HCT116 (cell line): ENCODE data around the gene TOR2A. TPM values are rescaled to one million over a fixed set of nuclear protein-coding genes. Genes with fewer than 3 reads are reported as not detected.
"Not testable (repeated sequence)": the region's sequence is repeated elsewhere in the genome, so short reads cannot be mapped to it uniquely, and the experiment has no call there.

Experiments used
- ATAC-seq: fragments of 200-7000 bp; cut with Tn5 transposase; 2 replicates; pipeline ENCODE4 v1.9.1; 2020; ENCODE audit warnings: mild to moderate bottlenecking, moderate library complexity
- BruUV-seq: library from RNA; stranded (reverse); fragments of 400-500 nt; replicated peaks from 2 replicates; lab custom pipeline; 2021; lab: Mats Ljungman, UMichigan
- CTCF ChIA-PET: fragments of 300-600 bp; sonication (Branson Sonifier 250); formaldehyde crosslinking; loops from one replicate; lab custom pipeline; 2021; ENCODE audit warnings: antibody characterized with exemption; lab: Charles Lee
- POLR2A ChIA-PET: fragments of 300-600, 350-600 bp; sonication (Branson Sonifier 250); formaldehyde crosslinking; loops from one replicate; lab custom pipeline; 2021; ENCODE audit warnings: antibody characterized with exemption; lab: Charles Lee
- RAD21 ChIA-PET, 2 experiments: fragments of 300-600 bp; sonication (Branson Sonifier 250); formaldehyde crosslinking; loops; one replicate each; lab custom pipeline; 2023; ENCODE audit warnings: low total read pairs in 2 of 2; ENCODE audit not compliant: uncharacterized antibody in 2 of 2, unreplicated experiment in 2 of 2, low non-redundant PET in 1 of 2; lab: Charles Lee
- DNase-seq: peaks from one replicate; pipeline ENCODE4 v3.0.0-alpha.2; 2010; ENCODE audit warnings: low read depth, low spot score
- H2AFZ ChIP-seq: fragments of 200-600 bp; shearing (Covaris generic), sonication (generic); 2 replicates; pipeline ENCODE4 v1.6.1; 2017; ENCODE audit warnings: low read depth, mixed run types, mixed read lengths, antibody characterized with exemption, low read length; ENCODE audit not compliant: poor library complexity, severe bottlenecking
- H3K27ac ChIP-seq: 2 replicates; pipeline ENCODE4 v1.5.1; 2012; ENCODE audit warnings: low read depth, low read length
- H3K27me3 ChIP-seq: fragments of 200-600 bp; sonication (generic); 2 replicates; pipeline ENCODE4 v1.6.1; 2016; ENCODE audit warnings: mixed run types, low read length, mixed read lengths; ENCODE audit not compliant: insufficient read depth
- H3K36me3 ChIP-seq, 2 experiments: fragments of 200-500 bp in 1 of 2; fragments of 200-600 bp in 1 of 2; sonication (Bioruptor generic) in 1 of 2; sonication (generic) in 1 of 2; 2 replicates each; pipeline versions ENCODE4 v1.5.1 to v1.6.1; 2014 to 2016; ENCODE audit warnings: low read length in 2 of 2, inconsistent platforms in 1 of 2, mixed read lengths in 1 of 2, mixed run types in 1 of 2; ENCODE audit not compliant: insufficient read depth in 2 of 2, control insufficient read depth in 1 of 2
- H3K4me1 ChIP-seq, 2 experiments: fragments of 200-600 bp in 1 of 2; sonication (generic) in 1 of 2; 2 replicates each; pipeline versions ENCODE4 v1.5.1 to v1.6.1; 2012 to 2017; ENCODE audit warnings: low read length in 2 of 2, inconsistent platforms in 1 of 2, mild to moderate bottlenecking in 1 of 2, mixed read lengths in 1 of 2, mixed run types in 1 of 2, moderate library complexity in 1 of 2; ENCODE audit not compliant: insufficient read depth in 2 of 2, control insufficient read depth in 1 of 2
- H3K4me2 ChIP-seq: fragments of 200-600 bp; sonication (generic); 2 replicates; pipeline ENCODE4 v1.6.1; 2017; ENCODE audit warnings: mixed run types, low read length, mixed read lengths
- H3K4me3 ChIP-seq, 2 experiments: fragments of 200-600 bp in 1 of 2; sonication (generic) in 1 of 2; replicated peaks in 1 of 2; 2 replicates each; pipeline ENCODE4 v1.5.1; 2011 to 2016; ENCODE audit warnings: low read length in 2 of 2, control low read depth in 1 of 2, low read depth in 1 of 2, mild to moderate bottlenecking in 1 of 2, mixed read lengths in 1 of 2, mixed run types in 1 of 2
- H3K79me2 ChIP-seq: fragments of 200-600 bp; sonication (generic); 2 replicates; pipeline ENCODE4 v1.6.1; 2017; ENCODE audit warnings: mild to moderate bottlenecking, mixed run types, low read length, moderate library complexity, mixed read lengths; ENCODE audit not compliant: insufficient read depth
- H3K9ac ChIP-seq: fragments of 200-600 bp; sonication (generic); 2 replicates; pipeline ENCODE4 v1.6.1; 2016; ENCODE audit warnings: low read length, mixed read lengths
- H3K9me2 ChIP-seq: fragments of 200-600 bp; sonication (generic), shearing (Covaris generic); 2 replicates; pipeline ENCODE4 v1.6.1; 2017; ENCODE audit warnings: mixed run types, mild to moderate bottlenecking, moderate library complexity; ENCODE audit not compliant: insufficient read depth
- H3K9me3 ChIP-seq, 2 experiments: fragments of 200-500 bp in 1 of 2; fragments of 200-600 bp in 1 of 2; sonication (Bioruptor generic) in 1 of 2; sonication (generic) in 1 of 2; 2 replicates each; pipeline ENCODE4 v1.6.1; 2014 to 2017; ENCODE audit warnings: low read length in 2 of 2, mixed read lengths in 2 of 2, inconsistent platforms in 1 of 2, low read depth in 1 of 2, mild to moderate bottlenecking in 1 of 2, mixed run types in 1 of 2, moderate library complexity in 1 of 2; ENCODE audit not compliant: control insufficient read depth in 1 of 2, insufficient read depth in 1 of 2
- H4K20me1 ChIP-seq: fragments of 200-600 bp; sonication (generic), shearing (Covaris generic); 2 replicates; pipeline ENCODE4 v1.6.1; 2017; ENCODE audit warnings: mixed run types, mild to moderate bottlenecking, moderate library complexity; ENCODE audit not compliant: insufficient read depth
- CEBPB ChIP-seq: IDR thresholded peaks from 2 replicates; pipeline ENCODE4 v1.6.1; 2012; ENCODE audit warnings: low read depth
- ELF1 ChIP-seq: IDR thresholded peaks from 2 replicates; pipeline ENCODE4 v1.6.1; 2012; ENCODE audit warnings: low read depth, borderline replicate concordance
- EZH2phosphoT487 ChIP-seq: fragments of 200-600 bp; IDR thresholded peaks from 2 replicates; pipeline ENCODE4 v1.6.1; 2018; ENCODE audit warnings: antibody characterized with exemption, borderline replicate concordance
- JUND ChIP-seq: IDR thresholded peaks from 2 replicates; pipeline ENCODE4 v1.6.1; 2012
- POLR2AphosphoS5 ChIP-seq: IDR thresholded peaks from 2 replicates; pipeline ENCODE4 v1.6.1; 2011; ENCODE audit warnings: mild to moderate bottlenecking, low read depth, low read length, moderate library complexity
- TCF7L2 ChIP-seq: IDR thresholded peaks from 2 replicates; pipeline ENCODE4 v1.7.0; 2011; ENCODE audit warnings: borderline replicate concordance, inconsistent platforms; ENCODE audit not compliant: insufficient read depth, insufficient read length; ENCODE audit errors: extremely low read depth
- ZFX ChIP-seq: fragments of 450-650 bp; IDR thresholded peaks from 2 replicates; pipeline ENCODE4 v1.6.1; 2017
- intact Hi-C: fragments of 100-400 bp; cut with micrococcal nuclease; formaldehyde crosslinking; loops from 2 replicates; pipeline ENCODE4 v1.10.0; 2022
- total RNA-seq: library from RNA; stranded (reverse); gene quantifications from one replicate; pipeline ENCODE4 v1.2.1, GENCODE V29; 2021; ENCODE audit not compliant: unreplicated experiment
- TF ChIP-seq, protein P1 (sequence below), 3 experiments: fragments of 200-600 bp in 1 of 3; sonication (generic) in 1 of 3; IDR thresholded peaks in 2 of 3; conservative IDR thresholded peaks in 1 of 3; 2 replicates each; pipeline ENCODE4 v1.5.1; 2012 to 2017; ENCODE audit warnings: low read depth in 2 of 3, low read length in 2 of 3, antibody characterized with exemption in 1 of 3, borderline replicate concordance in 1 of 3, control low read depth in 1 of 3, mild to moderate bottlenecking in 1 of 3, mixed read lengths in 1 of 3, mixed run types in 1 of 3, moderate library complexity in 1 of 3; ENCODE audit not compliant: insufficient read depth in 1 of 3
- TF ChIP-seq, protein P2 (sequence below): IDR thresholded peaks from 2 replicates; pipeline ENCODE4 v1.6.1; 2012; ENCODE audit warnings: low read depth
- TF ChIP-seq, protein P3 (sequence below): IDR thresholded peaks from 2 replicates; pipeline ENCODE4 v1.6.1; 2011; ENCODE audit warnings: mild to moderate bottlenecking, low read length, moderate library complexity; ENCODE audit not compliant: insufficient replicate concordance; ENCODE audit errors: extremely low read depth

Gene TOR2A
- total RNA-seq, 1 experiment from 2014 or later: 12.0 TPM

DNA sequence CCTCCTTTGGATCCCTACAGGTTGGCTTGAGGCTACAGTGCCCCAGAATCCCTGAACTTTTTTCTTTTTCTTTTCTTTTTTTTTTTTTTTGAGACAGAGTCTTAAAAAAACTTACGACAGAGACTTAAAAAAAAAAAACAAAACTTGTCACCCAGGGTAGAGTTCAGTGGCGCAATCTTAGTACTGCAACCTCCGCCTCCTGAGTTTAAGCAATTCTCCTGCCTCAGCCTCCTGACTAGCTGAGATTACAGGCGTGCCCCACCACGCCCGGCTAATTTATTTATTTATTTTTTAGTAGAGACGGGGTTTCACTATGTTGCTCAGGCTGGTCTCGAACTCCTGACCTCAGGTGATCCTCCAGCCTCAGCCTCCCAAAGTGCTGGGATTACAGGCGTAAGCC is 45.8 kb upstream of the TOR2A start:
- H3K4me1 ChIP-seq, DNase-seq, H3K4me2 ChIP-seq, H3K9me3 ChIP-seq, H3K27me3 ChIP-seq, H3K36me3 ChIP-seq, BruUV-seq, ATAC-seq, H4K20me1 ChIP-seq, RAD21 ChIA-PET, H3K9ac ChIP-seq, H3K27ac ChIP-seq, H3K9me2 ChIP-seq, H3K4me3 ChIP-seq, intact Hi-C loops, H2AFZ ChIP-seq, H3K79me2 ChIP-seq: not testable (repeated sequence)
- CTCF ChIA-PET: interaction anchor here (1.1 kb wide), 1 partner anchor 46 kb away, joined by 4 read pairs; the partner anchor contains the start of gene TOR2A
- POLR2A ChIA-PET: interaction anchor here (0.8 kb wide), 1 partner anchor 40 kb away, joined by 4 read pairs; no protein-coding TSS in a partner anchor

DNA sequence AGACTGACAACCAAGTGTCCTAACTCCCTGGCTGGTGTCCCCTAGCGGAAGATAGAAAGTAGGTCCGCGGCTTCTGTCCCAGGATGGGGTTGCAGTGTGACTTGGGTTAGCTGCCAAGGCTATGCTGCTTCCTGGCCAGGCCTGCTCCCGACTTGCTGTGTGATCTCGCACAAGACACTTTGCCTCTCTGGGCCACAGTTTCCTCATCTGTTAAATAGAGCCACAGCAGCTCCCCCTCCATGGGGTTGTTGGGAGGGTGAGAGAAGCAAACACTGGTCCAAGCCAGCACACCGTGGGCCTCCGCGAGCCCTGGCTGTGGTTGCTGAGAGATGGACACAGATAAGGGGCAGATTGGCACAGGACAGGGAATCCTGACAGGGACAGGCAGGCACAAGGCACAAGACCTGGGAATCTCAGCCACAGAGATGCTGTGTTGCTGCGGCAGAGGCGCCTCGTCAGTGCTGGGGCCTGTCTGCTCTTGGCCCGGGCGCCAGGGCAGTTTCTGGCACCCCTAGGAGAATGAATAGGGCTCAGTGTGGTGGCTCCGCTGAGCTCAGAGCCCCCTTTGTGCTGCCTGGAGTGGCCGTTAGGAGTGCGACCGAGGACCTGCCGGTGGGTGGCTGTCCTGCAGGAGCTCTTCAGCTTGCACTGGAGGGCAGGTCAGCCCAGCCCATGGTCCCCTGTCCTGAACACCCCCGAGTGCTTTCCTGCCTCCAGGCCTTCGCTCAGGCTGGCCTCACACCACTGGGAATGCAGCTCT is 45.2 kb upstream of the TOR2A start:
- H3K4me2 ChIP-seq: no peak overlapping the region
- H3K27ac ChIP-seq: no peak overlapping the region; the same call in 1 of the 2 replicates
- no peaks in the 10 kb centered on the region for H3K9me3 ChIP-seq
- no peaks in the 10 kb centered on the region for H3K27me3 ChIP-seq
- RAD21 ChIA-PET: no interaction called here
- no peaks in the 10 kb centered on the region for H3K79me2 ChIP-seq
- H3K4me1 ChIP-seq: peaks cover 5% of the 10 kb centered on the region in 2 experiments; a peak in 3 of 4 replicates
- intact Hi-C loops: no loop called here
- no peak for ATAC-seq
- H3K9me2 ChIP-seq: no peaks in the 10 kb centered on the region
- no peak overlapping the region for H3K9ac ChIP-seq
- H4K20me1 ChIP-seq: no peaks in the 10 kb centered on the region
- no peak for DNase-seq
- BruUV-seq: no TSS peak
- CTCF ChIA-PET: interaction anchor here (1.1 kb wide), 1 partner anchor 46 kb away, joined by 4 read pairs; the partner anchor contains the start of gene TOR2A
- no peak overlapping the region for H3K4me3 ChIP-seq
- H2AFZ ChIP-seq: no peak overlapping the region
- no peaks in the 10 kb centered on the region for H3K36me3 ChIP-seq
- POLR2A ChIA-PET: interaction anchor here (0.8 kb wide), 1 partner anchor 40 kb away, joined by 4 read pairs; no protein-coding TSS in a partner anchor
- TF ChIP-seq ELF1 (no peak), JUND (no peak), EZH2phosphoT487 (no peak), TCF7L2 (no peak), CEBPB (no peak), ZFX (no peak), POLR2AphosphoS5 (no peak)
- TF ChIP-seq, protein P1, sequence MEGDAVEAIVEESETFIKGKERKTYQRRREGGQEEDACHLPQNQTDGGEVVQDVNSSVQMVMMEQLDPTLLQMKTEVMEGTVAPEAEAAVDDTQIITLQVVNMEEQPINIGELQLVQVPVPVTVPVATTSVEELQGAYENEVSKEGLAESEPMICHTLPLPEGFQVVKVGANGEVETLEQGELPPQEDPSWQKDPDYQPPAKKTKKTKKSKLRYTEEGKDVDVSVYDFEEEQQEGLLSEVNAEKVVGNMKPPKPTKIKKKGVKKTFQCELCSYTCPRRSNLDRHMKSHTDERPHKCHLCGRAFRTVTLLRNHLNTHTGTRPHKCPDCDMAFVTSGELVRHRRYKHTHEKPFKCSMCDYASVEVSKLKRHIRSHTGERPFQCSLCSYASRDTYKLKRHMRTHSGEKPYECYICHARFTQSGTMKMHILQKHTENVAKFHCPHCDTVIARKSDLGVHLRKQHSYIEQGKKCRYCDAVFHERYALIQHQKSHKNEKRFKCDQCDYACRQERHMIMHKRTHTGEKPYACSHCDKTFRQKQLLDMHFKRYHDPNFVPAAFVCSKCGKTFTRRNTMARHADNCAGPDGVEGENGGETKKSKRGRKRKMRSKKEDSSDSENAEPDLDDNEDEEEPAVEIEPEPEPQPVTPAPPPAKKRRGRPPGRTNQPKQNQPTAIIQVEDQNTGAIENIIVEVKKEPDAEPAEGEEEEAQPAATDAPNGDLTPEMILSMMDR (IDR thresholded peaks at IDR 0.05 in 2 of 3, conservative IDR thresholded peaks at IDR 0.05 in 1 of 3; ENCODE audit: borderline replicate concordance in 1 of 3, insufficient read depth in 1 of 3, low read depth in 2 of 3, low read length in 2 of 3): no peak
- TF ChIP-seq, protein P2, sequence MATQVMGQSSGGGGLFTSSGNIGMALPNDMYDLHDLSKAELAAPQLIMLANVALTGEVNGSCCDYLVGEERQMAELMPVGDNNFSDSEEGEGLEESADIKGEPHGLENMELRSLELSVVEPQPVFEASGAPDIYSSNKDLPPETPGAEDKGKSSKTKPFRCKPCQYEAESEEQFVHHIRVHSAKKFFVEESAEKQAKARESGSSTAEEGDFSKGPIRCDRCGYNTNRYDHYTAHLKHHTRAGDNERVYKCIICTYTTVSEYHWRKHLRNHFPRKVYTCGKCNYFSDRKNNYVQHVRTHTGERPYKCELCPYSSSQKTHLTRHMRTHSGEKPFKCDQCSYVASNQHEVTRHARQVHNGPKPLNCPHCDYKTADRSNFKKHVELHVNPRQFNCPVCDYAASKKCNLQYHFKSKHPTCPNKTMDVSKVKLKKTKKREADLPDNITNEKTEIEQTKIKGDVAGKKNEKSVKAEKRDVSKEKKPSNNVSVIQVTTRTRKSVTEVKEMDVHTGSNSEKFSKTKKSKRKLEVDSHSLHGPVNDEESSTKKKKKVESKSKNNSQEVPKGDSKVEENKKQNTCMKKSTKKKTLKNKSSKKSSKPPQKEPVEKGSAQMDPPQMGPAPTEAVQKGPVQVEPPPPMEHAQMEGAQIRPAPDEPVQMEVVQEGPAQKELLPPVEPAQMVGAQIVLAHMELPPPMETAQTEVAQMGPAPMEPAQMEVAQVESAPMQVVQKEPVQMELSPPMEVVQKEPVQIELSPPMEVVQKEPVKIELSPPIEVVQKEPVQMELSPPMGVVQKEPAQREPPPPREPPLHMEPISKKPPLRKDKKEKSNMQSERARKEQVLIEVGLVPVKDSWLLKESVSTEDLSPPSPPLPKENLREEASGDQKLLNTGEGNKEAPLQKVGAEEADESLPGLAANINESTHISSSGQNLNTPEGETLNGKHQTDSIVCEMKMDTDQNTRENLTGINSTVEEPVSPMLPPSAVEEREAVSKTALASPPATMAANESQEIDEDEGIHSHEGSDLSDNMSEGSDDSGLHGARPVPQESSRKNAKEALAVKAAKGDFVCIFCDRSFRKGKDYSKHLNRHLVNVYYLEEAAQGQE: no peak
- TF ChIP-seq, protein P3, sequence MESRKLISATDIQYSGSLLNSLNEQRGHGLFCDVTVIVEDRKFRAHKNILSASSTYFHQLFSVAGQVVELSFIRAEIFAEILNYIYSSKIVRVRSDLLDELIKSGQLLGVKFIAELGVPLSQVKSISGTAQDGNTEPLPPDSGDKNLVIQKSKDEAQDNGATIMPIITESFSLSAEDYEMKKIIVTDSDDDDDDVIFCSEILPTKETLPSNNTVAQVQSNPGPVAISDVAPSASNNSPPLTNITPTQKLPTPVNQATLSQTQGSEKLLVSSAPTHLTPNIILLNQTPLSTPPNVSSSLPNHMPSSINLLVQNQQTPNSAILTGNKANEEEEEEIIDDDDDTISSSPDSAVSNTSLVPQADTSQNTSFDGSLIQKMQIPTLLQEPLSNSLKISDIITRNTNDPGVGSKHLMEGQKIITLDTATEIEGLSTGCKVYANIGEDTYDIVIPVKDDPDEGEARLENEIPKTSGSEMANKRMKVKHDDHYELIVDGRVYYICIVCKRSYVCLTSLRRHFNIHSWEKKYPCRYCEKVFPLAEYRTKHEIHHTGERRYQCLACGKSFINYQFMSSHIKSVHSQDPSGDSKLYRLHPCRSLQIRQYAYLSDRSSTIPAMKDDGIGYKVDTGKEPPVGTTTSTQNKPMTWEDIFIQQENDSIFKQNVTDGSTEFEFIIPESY: no peak
